ENCODE measurements around the gene ERICH2. TPM values are rescaled to one million over a fixed set of nuclear protein-coding genes. Genes with fewer than 3 reads are reported as not detected.
A peak's percentile ranks its signal among the peaks of the same experiment; 100 is the strongest.

The ERICH2 gene
- total RNA-seq, 2 donors from 2014 or later: not detected

DNA sequence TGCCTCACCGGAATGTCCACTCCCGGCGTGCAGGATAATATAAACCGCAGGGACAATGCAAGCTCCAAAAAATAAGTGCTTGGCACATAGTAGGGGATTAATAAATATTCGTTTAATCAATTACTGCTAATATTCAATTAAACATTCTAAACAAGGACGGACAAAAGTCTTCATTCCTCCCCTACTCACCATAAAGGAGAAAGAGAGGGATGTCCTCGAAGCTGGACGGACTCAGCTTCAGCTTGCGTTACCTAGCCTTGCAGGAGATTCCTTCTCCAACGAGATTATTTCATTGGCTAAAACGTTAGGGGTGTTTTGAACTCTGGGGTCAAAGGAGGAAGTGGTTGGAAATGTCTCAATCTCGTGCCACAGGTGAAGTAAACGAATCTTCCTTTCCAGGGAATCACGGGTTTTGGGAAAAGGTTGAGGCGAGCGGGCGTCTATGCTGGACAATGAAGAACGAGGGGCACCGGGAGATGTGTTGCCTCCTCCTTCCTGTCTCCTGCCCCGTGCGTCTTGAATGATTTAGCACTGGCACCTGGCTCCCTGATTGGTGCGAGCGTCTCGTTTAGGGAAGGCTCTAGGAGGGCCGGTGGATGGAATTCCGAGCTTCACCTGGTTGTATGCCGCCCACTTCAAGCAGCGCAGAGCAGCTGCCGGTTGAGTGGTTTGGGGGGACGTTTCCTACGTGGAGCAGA lies 44.5 kb downstream of the ERICH2 start:
- no peaks in the 10 kb centered on the region for H3K9me3 ChIP-seq
- no peaks in the 10 kb centered on the region for H3K36me3 ChIP-seq
- H3K27ac ChIP-seq: peak overlapping the region in 1 of 2 donors; percentile 25
- no peak for DNase-seq (ENCODE audit: low spot score)
- no peak overlapping the region for H3K4me3 ChIP-seq
- peaks cover 16 to 38% of the 10 kb centered on the region in 2 donors for H3K4me1 ChIP-seq (ENCODE audit: control insufficient read depth in 1 of 2, low read depth in 2 of 2)
- TF ChIP-seq, protein P1, sequence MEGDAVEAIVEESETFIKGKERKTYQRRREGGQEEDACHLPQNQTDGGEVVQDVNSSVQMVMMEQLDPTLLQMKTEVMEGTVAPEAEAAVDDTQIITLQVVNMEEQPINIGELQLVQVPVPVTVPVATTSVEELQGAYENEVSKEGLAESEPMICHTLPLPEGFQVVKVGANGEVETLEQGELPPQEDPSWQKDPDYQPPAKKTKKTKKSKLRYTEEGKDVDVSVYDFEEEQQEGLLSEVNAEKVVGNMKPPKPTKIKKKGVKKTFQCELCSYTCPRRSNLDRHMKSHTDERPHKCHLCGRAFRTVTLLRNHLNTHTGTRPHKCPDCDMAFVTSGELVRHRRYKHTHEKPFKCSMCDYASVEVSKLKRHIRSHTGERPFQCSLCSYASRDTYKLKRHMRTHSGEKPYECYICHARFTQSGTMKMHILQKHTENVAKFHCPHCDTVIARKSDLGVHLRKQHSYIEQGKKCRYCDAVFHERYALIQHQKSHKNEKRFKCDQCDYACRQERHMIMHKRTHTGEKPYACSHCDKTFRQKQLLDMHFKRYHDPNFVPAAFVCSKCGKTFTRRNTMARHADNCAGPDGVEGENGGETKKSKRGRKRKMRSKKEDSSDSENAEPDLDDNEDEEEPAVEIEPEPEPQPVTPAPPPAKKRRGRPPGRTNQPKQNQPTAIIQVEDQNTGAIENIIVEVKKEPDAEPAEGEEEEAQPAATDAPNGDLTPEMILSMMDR (IDR thresholded peaks at IDR 0.05): no peak
- no peaks in the 10 kb centered on the region for H3K27me3 ChIP-seq (replicated peaks; ENCODE audit: insufficient read depth)
- no peak for ATAC-seq (ENCODE audit: insufficient number of reproducible peaks, low FRiP score, low read depth)

- Histone ChIP-seq H3K4me1 (ENCODE audit: control insufficient read depth in 1 of 2, low read depth in 2 of 2) (peaks cover 16 to 43% of the 10 kb centered on the region in 2 donors), H3K36me3 (no peaks in the 10 kb centered on the region), H3K4me3 (peak overlapping the region; percentile 73), H3K27me3 (replicated peaks; ENCODE audit: insufficient read depth) (no peaks in the 10 kb centered on the region), H3K27ac (no peak overlapping the region), H3K9me3 (no peaks in the 10 kb centered on the region)
- ATAC-seq (ENCODE audit: insufficient number of reproducible peaks, low FRiP score, low read depth) (no peak), DNase-seq (ENCODE audit: low spot score) (no peak)
- TF ChIP-seq, protein P1 (IDR thresholded peaks at IDR 0.05): no peak
Measured at GRCh38 chr2:170815311-170815710, 45.1 kb downstream of the ERICH2 start.

DNA sequence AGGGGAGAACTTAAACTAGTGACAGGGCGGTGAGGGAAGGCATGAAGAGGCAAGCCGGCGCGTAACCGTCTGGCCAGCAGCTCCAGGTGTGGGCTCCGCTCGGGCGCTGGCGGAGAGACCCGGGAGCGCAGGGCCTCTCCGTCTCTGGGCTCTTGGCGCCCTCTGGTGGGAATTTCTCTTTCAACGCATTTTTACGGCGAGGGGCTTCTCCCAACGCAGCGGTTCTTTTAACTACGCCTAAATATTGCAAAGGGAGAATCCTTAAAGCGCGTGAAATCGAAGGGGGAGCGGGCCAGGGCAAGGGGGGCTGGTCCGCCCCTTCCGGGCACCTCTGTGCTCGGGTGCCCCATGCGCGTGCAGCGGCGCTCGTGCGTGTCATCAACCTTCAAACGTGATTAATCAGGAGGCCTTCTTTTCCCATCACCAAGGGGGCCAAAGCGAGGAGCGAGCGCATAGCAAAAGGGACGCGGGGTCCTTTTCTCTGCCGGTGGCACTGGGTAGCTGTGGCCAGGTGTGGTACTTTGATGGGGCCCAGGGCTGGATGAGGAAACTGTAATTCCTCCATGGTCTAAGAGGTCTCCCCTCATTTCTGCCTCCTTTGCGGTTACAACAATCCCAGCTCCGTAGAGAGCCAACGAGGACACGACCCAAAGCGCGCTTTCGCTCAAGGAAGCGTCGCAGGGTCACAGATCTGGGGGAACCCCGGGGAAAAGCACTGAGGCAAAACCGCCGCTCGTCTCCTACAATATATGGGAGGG lies 45.7 kb downstream of the ERICH2 start:
- H3K4me1 ChIP-seq (ENCODE audit: control insufficient read depth in 1 of 2, low read depth in 2 of 2): peaks cover 18 to 49% of the 10 kb centered on the region in 2 donors
- ATAC-seq (ENCODE audit: insufficient number of reproducible peaks, low FRiP score, low read depth): no peak
- peaks cover 6% of the 10 kb centered on the region for H3K27me3 ChIP-seq (replicated peaks; ENCODE audit: insufficient read depth)
- TF ChIP-seq, protein P1 (IDR thresholded peaks at IDR 0.05): peak; percentile 76
- peak overlapping the region; percentile 73 for H3K4me3 ChIP-seq
- no peak overlapping the region for H3K27ac ChIP-seq
- no peaks in the 10 kb centered on the region for H3K36me3 ChIP-seq
- H3K9me3 ChIP-seq: no peaks in the 10 kb centered on the region
- DNase-seq (ENCODE audit: low spot score): no peak

- Histone ChIP-seq H3K4me1 (ENCODE audit: control insufficient read depth in 1 of 2, low read depth in 2 of 2) (peaks cover 18 to 56% of the 10 kb centered on the region in 2 donors), H3K27ac (peak within 1 kb of the TSS; percentile 8 to 62), H3K36me3 (no peaks in the 10 kb centered on the region), H3K4me3 (peak within 1 kb of the TSS; percentile 73), H3K9me3 (no peaks in the 10 kb centered on the region), H3K27me3 (replicated peaks; ENCODE audit: insufficient read depth) (peaks cover 9% of the 10 kb centered on the region)
- DNase-seq (ENCODE audit: low spot score) (no peak), ATAC-seq (ENCODE audit: insufficient number of reproducible peaks, low FRiP score, low read depth) (no peak)
- TF ChIP-seq, protein P1 (IDR thresholded peaks at IDR 0.05): no peak
Measured at GRCh38 chr2:170816504-170817092, 46.4 kb downstream of the ERICH2 start, which contains the start of gene GAD1. TSS of gene GAD1 (plus strand) at chr2:170816887. CDS start at chr2:170818592, 1,705 bp downstream.
